B cell (primary cell): Measurements from ENCODE around the gene PRAC2. TPM values are rescaled to one million over a fixed set of nuclear protein-coding genes. Genes with fewer than 3 reads are reported as not detected.
A peak's percentile ranks its signal among the peaks of the same experiment; 100 is the strongest.

Experiments used
- ATAC-seq: fragments of 200-7000 bp; cut with Tn5 transposase; one replicate; pipeline ENCODE4 v1.10.0; 2021; ENCODE audit warnings: low read depth, mild to moderate bottlenecking, moderate number of reproducible peaks, moderate library complexity
- CTCF ChIA-PET: fragments of 350-600 bp; sonication (Branson Sonifier 250); formaldehyde crosslinking; loops from one replicate; lab custom pipeline; 2021; ENCODE audit warnings: antibody characterized with exemption, inconsistent platforms; lab: Charles Lee
- POLR2A ChIA-PET: fragments of 350-600 bp; sonication (Branson Sonifier 250); formaldehyde crosslinking; loops from one replicate; lab custom pipeline; 2021; ENCODE audit warnings: antibody characterized with exemption; lab: Charles Lee
- DNase-seq: peaks from one replicate; pipeline ENCODE4 v3.0.0; 2013
- H2AFZ ChIP-seq: 2 replicates; pipeline ENCODE4 v1.6.1; 2012; ENCODE audit warnings: mild to moderate bottlenecking, low read depth, low read length; ENCODE audit not compliant: insufficient read depth, poor library complexity, severe bottlenecking
- H3K27ac ChIP-seq, 2 donors: 1 replicate in 1 of 2; 2 replicates in 1 of 2; pipeline ENCODE4 v1.5.1; 2012 to 2013; ENCODE audit warnings: low read length in 2 of 2, mild to moderate bottlenecking in 2 of 2, moderate library complexity in 1 of 2
- H3K27me3 ChIP-seq, 4 experiments: fragments of 200-600 bp in 1 of 4; sonication (generic) in 1 of 4; replicated peaks in 1 of 4; 1 replicate in 2 of 4; 2 replicates in 2 of 4; pipeline versions ENCODE4 v1.6.1 to v1.7.0; 2013 to 2016; ENCODE audit warnings: low read length in 3 of 4, mild to moderate bottlenecking in 2 of 4, mixed read lengths in 1 of 4, moderate library complexity in 1 of 4; ENCODE audit not compliant: insufficient read depth in 4 of 4, control insufficient read depth in 3 of 4; ENCODE audit errors: control extremely low read depth in 1 of 4
- H3K36me3 ChIP-seq, 2 experiments: replicated peaks in 1 of 2; 1 replicate in 1 of 2; 2 replicates in 1 of 2; pipeline versions ENCODE4 v1.6.1 to v1.7.1; 2013; ENCODE audit warnings: low read length in 1 of 2; ENCODE audit not compliant: insufficient read depth in 2 of 2, control insufficient read depth in 1 of 2; ENCODE audit errors: control extremely low read depth in 1 of 2, extremely low read depth in 1 of 2
- H3K4me1 ChIP-seq, 2 donors: fragments of 200-600 bp in 1 of 2; sonication (generic) in 1 of 2; 1 replicate in 1 of 2; 2 replicates in 1 of 2; pipeline versions ENCODE4 v1.5.1 to v1.6.1; 2013 to 2017; ENCODE audit warnings: low read length in 2 of 2; ENCODE audit not compliant: control insufficient read depth in 2 of 2, insufficient read depth in 2 of 2
- H3K4me2 ChIP-seq: replicated peaks from 2 replicates; pipeline ENCODE3; 2012; ENCODE audit warnings: mild to moderate bottlenecking, low read depth, low read length; ENCODE audit not compliant: poor library complexity, severe bottlenecking
- H3K4me3 ChIP-seq, 5 experiments: fragments of 200-600 bp in 1 of 5; sonication (generic) in 1 of 5; 1 replicate in 3 of 5; 2 replicates in 2 of 5; pipeline versions ENCODE4 v1.5.1 to v1.7.0; 2011 to 2016; ENCODE audit warnings: low read length in 4 of 5, mild to moderate bottlenecking in 4 of 5, low read depth in 2 of 5, control low read depth in 1 of 5, moderate library complexity in 1 of 5; ENCODE audit not compliant: insufficient read depth in 1 of 5; ENCODE audit errors: control extremely low read depth in 1 of 5, extremely low read depth in 1 of 5
- H3K79me2 ChIP-seq: fragments of 200-600 bp; sonication (generic); one replicate; pipeline ENCODE4 v1.6.0; 2016; ENCODE audit warnings: low read length; ENCODE audit not compliant: control insufficient read depth, insufficient read depth
- H3K9ac ChIP-seq: fragments of 200-600 bp; sonication (generic); 2 replicates; pipeline ENCODE4 v1.6.1; 2017; ENCODE audit warnings: mild to moderate bottlenecking, low read length, moderate library complexity
- H3K9me3 ChIP-seq, 3 donors: one replicate each; pipeline versions ENCODE4 v1.6.1 to v1.7.1; 2013; ENCODE audit warnings: low read length in 2 of 3; ENCODE audit not compliant: control insufficient read depth in 2 of 3, insufficient read depth in 1 of 3; ENCODE audit errors: control extremely low read depth in 1 of 3
- H4K20me1 ChIP-seq: 2 replicates; pipeline ENCODE4 v1.6.0; 2012; ENCODE audit warnings: mild to moderate bottlenecking, low read length; ENCODE audit not compliant: insufficient read depth, control insufficient read depth, poor library complexity, severe bottlenecking
- H3K27ac Mint-ChIP-seq: one replicate; pipeline ENCODE4 v1.8.0; 2021; ENCODE audit warnings: mixed read lengths
- H3K27me3 Mint-ChIP-seq: one replicate; pipeline ENCODE4 v1.8.0; 2021; ENCODE audit warnings: mixed read lengths
- H3K4me1 Mint-ChIP-seq: one replicate; pipeline ENCODE4 v1.8.0; 2021; ENCODE audit warnings: mixed read lengths
- H3K4me3 Mint-ChIP-seq: one replicate; pipeline ENCODE4 v1.8.0; 2021; ENCODE audit warnings: mixed read lengths
- H3K9me3 Mint-ChIP-seq: one replicate; pipeline ENCODE4 v1.8.0; 2022; ENCODE audit warnings: mixed read lengths; ENCODE audit not compliant: insufficient read depth
- CTCF ChIP-seq: fragments of 200-600 bp; IDR thresholded peaks from one replicate; pipeline ENCODE4 v1.8.0; 2022; ENCODE audit warnings: antibody characterized with exemption, mild to moderate bottlenecking
- EZH2 ChIP-seq: IDR thresholded peaks from 2 replicates; pipeline ENCODE4 v1.6.1; 2012; ENCODE audit warnings: borderline replicate concordance, low read depth, mild to moderate bottlenecking, moderate library complexity, low read length; ENCODE audit not compliant: insufficient read depth, poor library complexity, severe bottlenecking
- WGBS: methylation state at CpG from one replicate; pipeline ENCODE4 v1.1.5; 2013; ENCODE audit warnings: missing lambda C conversion rate; ENCODE audit not compliant: insufficient coverage; 5-methylcytosine and 5-hydroxymethylcytosine counted together
- intact Hi-C: fragments of 100-400 bp; cut with micrococcal nuclease; formaldehyde crosslinking; loops from one replicate; pipeline ENCODE4 v1.10.0; 2022
- polyA plus RNA-seq: library from polyadenylated mRNA; depleted of rRNA; stranded (reverse); fragments of >200 nt; gene quantifications from 2 replicates; pipeline ENCODE4 v1.2.3, GENCODE V29; 2012
- total RNA-seq, 2 donors: library from RNA; stranded (reverse); fragments of 120-200 nt in 1 of 2; gene quantifications; 1 replicate in 1 of 2; 2 replicates in 1 of 2; pipeline versions ENCODE4 v1.2.3 to v1.2.4, GENCODE V29; 2013 to 2022

Gene PRAC2
- total and polyA plus RNA-seq, 2 donors (not counting 1 experiment from before 2014, with no cell fraction given), result not detected

- Histone ChIP-seq H3K9ac (no peak overlapping the region), H3K27me3 (peaks cover 0 to 100% (median 91%) of the 10 kb centered on the region in 4 experiments), H4K20me1 (no peaks in the 10 kb centered on the region), H2AFZ (no peak overlapping the region), H3K27ac (no peak overlapping the region), H3K79me2 (no peaks in the 10 kb centered on the region), H3K36me3 (no peaks in the 10 kb centered on the region), H3K4me2 (peak overlapping the region; percentile 54), H3K4me1 (peaks cover 52 to 77% of the 10 kb centered on the region in 2 donors), H3K9me3 (peaks cover 2 to 85% (median 11%) of the 10 kb centered on the region in 3 donors), H3K4me3 (peak overlapping the region in 2 of 5 experiments; percentile 17 to 18)
- 8% methylated on average over 36 of the region's 42 CpGs for WGBS
- peaks cover 36% of the 10 kb centered on the region for H3K4me1 Mint-ChIP-seq
- peak overlapping the region; percentile 62 for H3K4me3 Mint-ChIP-seq
- DNase-seq (peak; percentile 54), ATAC-seq (no peak)
- no peaks in the 10 kb centered on the region for H3K9me3 Mint-ChIP-seq
- intact Hi-C loops, result loop anchor here (1.0 to 10.0 kb wide), 3 partner anchors 23 to 271 kb away; partner anchors contain the start of gene IGF2BP1
- TF ChIP-seq EZH2, result no peak
- no peak for TF ChIP-seq CTCF
- H3K27ac Mint-ChIP-seq, result peak overlapping the region; percentile 69
- ChIA-PET POLR2A (interaction anchor here (0.6 kb wide), 1 partner anchor 274 kb away, joined by 9 read pairs; the partner anchor contains the start of gene IGF2BP1), CTCF (interaction anchor here (0.6 to 2.9 kb wide), 24 partner anchors 8 to 161 kb away, joined by 3 to 21 read pairs (median 4); no protein-coding TSS in a partner anchor)
- peaks cover 80% of the 10 kb centered on the region for H3K27me3 Mint-ChIP-seq
Observed at GRCh38 chr17:48723423-48724250, 652 bp downstream of the PRAC2 start.
